Measurements from ENCODE around the gene PLEKHB1.

The PLEKHB1 gene

DNA sequence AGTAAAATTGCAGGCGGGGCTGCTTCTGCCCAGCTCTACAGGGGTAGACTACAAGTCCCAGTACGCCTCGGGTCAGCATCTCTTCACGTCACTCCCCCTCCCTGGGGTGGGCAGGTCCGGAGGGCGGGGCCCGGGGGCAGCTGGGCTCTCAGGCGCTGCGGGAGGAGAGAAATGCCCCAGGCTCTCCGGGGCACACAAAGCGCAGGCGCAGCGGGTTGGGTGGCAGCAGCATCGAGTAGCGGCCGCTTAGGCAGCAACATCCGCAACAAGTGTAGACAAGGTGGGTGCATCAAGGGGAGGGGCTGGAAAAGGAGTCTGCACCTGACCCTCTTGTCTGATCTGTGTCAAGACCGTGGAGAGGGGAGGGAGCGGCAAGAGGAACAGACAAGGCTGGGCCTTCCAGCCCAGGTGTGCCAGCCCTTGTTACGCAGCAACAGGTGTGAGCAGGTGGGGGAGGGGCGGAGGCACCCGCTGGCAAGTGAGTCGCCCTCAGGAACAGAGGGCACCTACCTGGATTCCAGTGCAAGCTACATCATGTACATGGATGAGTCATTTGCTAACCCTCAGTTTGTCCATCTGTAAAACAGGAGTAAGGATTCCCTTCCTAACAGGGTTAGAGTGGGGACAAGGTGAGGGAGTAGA, 1.2 kb downstream of the PLEKHB1 start:
- peak; percentile 70 to 87 for DNase-seq (ENCODE audit: low read depth in 2 of 2, low spot score in 1 of 2)

DNA sequence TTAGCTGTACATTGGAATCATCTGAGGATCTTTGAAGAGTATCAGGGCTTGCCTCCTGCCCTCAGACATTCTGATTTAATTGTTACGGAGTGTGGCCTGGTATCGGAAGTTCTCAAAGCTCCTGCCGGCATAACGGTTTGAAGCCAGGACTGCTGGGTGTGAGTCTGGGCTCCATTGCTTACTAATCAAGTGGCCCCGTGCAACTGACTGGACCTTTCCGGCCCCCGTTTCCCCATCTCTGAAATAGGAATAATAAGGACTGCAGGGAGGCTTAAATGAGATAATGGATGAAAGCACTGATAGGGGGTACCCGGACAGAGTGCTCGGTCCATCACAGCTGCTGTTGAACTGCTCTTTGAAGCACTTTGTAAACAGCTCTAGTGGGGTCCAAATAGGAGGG, 1.7 kb downstream of the PLEKHB1 start:
- DNase-seq (ENCODE audit: low read depth in 2 of 2, low spot score in 1 of 2), result no peak

DNA sequence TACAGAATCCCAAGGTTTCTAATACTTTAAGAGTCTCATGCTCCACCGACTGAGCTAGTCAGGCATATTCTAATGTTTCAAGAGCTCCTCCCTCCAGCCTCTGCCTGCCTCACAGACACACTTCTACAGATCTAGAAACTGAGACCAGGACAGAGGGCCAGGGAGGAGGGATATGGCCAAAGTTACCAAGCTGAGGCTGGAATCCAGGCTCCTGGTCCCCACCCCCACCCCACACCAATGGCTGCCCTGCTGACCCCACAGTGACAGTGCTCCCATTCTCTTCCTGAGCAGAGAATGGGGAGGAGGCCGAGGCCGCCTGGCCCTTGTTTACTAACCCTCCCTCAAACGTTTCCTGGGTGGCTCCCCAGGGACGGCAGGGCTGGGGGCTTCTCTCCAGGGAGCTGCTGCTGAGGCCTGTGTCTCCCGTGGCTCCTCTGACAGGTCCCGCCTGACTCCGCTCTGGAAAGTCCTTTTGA, 2.2 kb downstream of the PLEKHB1 start:
- no peak for DNase-seq (ENCODE audit: low read depth in 2 of 2, low spot score in 1 of 2)

DNA sequence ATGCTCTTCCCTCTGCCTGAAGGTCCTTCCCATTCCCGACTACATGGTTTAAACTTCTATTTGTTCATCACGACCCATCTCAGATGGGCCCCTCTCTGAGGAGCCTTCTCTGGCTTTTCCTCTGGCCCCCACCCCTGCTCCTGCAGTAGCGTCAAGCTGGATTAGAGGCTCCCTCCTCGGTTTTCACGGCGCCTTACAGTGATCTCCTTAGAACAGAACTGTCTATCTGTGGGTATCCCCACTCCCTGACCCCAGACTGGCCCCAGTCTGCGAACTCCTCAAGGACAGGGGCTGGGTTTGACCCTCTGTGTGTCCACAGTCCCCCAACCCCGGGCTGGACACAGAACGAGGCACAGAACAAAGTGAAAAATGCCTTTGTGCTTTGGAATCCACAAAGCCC, 2.8 kb downstream of the PLEKHB1 start:
- no peak for DNase-seq (ENCODE audit: low read depth in 2 of 2, low spot score in 1 of 2)

DNA sequence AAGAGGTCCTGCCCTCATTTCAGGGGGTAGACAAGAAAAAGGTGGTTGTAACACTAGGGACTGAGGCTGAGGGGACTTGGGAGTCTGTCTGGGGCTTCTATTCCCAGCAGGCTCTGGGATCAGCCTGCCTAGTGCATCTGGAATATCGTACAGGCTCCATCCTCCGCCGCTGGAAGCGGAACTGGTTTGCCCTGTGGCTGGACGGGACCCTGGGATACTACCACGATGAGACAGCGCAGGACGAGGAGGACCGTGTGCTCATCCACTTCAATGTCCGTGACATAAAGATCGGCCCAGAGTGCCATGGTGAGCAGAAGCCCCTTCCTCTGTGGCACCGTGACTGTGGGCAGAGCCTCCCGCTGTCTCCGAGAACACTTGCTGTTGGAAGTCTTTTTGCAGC, 4.0 kb downstream of the PLEKHB1 start:
- no peak for DNase-seq (ENCODE audit: low read depth in 2 of 2, low spot score in 1 of 2)

DNA sequence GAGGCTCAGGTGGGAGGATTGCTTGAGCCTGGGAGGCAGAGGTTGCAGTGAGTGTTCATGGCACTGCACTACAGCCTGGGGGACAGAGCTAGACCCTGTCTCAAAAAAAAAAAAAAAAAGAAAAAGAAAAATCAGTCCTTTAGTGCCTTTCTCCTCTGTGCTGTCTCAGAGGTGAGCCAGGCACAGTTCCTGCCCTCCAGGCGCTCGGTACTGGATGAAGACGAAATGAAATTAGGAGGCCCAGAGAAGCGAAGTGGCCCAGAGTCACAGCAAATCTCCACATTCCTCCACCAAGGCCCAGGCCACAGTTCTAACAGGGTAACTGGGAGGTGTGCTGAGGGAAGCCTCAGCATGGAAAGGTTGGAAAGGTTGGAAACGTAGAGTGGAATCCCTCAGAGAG, 4.9 kb downstream of the PLEKHB1 start:
- no peak for DNase-seq (ENCODE audit: low read depth in 2 of 2, low spot score in 1 of 2)

DNA sequence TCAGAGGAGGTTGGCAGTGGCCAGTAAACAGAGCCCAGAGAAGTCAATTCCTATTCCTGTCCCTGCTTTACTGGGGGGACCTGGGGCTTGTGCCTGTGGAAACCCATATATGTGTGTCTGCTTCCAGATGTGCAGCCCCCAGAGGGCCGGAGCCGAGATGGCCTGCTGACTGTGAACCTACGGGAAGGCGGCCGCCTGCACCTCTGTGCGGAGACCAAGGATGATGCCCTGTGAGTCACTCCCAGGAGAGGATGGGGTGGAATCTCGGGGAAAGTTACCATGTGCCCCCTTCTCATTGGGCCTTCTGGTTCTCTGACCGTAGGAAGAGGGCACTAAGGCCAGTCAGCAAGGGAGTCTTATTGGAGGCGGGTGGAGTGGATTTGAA, 5.3 kb downstream of the PLEKHB1 start:
- no peak for DNase-seq (ENCODE audit: low read depth in 2 of 2, low spot score in 1 of 2)

DNA sequence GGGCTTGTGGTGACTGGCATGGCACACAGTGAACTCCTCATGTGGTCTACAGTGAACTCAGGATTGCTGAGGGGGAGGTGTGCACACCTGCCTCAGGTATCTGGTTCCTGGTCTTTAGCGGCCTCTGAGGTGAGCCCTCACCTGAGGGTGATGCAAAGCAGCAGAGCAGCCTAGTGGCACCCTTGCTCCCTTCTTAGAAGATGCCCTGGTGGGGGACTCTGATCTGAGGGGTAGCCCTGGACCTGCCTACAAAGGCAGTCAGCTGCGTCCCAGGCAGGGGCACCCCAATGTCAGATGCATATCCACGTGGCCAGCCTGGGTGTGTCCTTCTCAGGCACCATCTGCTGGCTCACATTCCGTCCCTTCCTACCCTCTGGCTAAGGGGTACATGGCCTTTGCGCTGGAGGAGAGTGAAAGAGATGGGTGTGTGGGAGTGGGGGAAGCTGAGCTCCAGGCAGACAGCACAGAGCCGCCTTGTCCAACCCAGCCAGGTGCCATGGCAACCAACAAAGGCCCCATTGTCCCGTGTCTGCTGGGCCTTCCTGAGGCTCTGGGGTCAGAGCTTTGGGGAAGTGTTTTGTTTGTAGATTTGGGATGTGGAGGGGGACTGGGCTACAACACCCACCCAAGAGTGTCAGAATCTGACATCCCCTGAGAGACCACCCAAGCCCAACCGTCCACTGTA, 5.8 kb downstream of the PLEKHB1 start:
- DNase-seq (ENCODE audit: low read depth in 2 of 2, low spot score in 1 of 2), result no peak

DNA sequence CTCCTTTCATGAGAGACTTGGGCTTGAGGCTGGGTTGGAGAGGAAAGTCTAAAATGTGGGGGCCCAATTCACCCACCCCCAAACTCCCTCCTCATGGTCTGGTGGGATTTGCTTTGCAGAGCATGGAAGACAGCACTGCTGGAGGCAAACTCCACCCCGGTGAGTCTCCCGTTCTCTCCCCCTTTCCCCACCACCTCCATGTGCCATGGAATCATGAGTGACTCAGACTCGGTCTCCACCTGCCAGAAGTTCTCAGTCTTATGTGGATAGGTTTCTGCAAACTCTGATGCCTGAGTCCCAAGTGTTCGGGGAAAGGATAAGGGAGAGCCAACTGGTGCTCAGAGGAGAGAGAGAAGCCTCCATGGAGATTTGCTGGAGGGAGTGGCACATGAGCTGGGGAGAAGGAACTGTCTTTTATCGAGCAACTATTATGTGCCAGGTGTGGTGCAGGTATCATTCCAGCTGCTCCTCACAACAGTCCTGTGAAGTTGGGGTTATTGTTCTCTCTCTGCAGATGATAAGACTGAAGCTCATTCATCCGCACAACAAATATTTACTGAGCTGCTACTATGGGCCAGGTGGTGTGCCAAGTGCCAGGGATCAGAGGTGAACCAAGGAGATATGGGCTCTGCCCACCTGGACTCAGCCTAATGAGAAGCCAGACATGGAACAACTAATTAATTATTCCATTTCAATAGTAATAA, 6.6 kb downstream of the PLEKHB1 start:
- no peak for DNase-seq (ENCODE audit: low read depth in 2 of 2, low spot score in 1 of 2)

DNA sequence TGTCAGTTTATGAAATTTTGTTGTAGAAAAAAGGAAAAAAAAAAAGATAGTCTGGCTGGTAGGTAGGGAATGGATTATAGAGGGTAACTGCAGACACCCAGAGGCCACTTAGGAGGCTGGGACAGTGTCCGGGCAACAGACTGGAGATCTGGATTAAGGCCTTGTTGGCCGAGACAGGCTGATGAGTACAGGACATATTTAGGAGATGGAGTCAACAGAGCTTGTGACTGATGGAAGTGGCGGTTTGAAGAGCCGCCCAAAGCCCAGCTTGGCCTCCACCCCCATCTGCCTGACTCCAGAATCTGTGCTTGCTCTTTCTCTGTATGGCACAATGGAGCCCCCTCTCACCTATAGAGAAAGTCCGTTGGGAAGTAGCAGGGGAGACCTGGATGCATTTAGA, 7.6 kb downstream of the PLEKHB1 start:
- DNase-seq (ENCODE audit: low read depth in 2 of 2, low spot score in 1 of 2), result no peak

DNA sequence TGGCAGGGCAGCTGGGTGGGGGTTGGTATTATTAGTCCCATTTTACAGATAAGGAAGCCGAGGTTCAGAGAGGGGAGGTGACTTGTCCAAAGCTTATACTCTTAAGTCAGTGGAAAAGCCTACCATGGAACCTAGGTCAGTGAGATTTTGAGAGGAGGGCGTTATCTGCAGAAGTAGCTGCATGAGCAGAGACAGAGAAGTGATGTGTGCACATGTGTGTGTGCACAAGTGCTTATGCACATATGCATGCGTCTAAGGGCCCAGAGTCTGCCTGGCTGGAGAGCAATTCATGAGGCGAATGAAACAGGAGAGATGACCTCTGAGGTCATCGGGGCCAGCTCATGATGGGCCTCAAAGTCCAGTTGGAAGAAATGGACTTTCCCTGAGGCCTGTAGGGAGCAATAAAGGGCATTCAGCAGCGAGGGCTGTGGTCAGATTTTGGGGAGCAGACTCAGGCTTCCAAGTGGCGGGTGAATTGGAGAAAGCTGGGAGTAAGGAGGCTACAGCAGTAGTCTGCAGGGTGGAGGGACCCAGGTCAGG, 8.2 kb downstream of the PLEKHB1 start:
- no peak for DNase-seq (ENCODE audit: low read depth in 2 of 2, low spot score in 1 of 2)

DNA sequence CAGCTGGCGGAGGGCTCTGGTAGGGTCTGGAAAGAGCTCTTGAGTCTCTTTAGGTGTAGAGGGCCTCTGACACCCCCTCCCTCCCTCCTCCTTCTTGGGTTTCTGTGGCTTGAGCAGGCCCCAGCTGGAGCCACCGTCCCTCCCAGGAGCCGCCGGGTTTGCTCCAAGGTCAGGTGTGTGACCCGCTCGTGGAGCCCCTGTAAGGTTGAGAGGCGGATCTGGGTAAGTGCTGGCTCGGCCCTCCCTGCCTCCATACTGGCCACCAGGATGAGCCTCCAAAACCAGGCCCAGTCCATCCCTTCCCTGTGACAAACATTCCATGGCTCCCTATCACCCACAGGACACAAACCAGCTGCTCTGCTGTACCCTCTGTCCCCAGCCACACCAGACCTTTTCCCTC, 9.3 kb downstream of the PLEKHB1 start:
- no peak for DNase-seq (ENCODE audit: low read depth in 2 of 2, low spot score in 1 of 2)

DNA sequence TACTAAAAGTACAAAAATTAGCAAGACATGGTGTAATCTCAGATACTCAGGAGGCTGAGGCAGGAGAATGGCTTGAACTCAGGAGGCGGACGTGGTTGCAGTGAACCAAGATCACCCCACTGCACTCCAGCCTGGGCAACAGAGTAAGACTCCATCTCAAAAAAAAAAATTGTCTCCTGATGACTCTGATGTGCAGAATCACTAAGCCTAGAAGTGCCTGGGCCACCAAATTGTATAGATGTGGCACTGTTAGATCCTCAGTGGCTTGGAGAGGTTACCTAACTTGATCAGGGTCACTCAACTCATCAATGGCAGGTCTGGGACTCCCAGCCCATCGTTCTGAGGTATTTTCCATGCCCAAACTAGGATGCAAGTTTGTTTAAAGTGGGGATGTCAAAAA, 10.6 kb downstream of the PLEKHB1 start:
- no peak for DNase-seq (ENCODE audit: low read depth in 2 of 2, low spot score in 1 of 2)

DNA sequence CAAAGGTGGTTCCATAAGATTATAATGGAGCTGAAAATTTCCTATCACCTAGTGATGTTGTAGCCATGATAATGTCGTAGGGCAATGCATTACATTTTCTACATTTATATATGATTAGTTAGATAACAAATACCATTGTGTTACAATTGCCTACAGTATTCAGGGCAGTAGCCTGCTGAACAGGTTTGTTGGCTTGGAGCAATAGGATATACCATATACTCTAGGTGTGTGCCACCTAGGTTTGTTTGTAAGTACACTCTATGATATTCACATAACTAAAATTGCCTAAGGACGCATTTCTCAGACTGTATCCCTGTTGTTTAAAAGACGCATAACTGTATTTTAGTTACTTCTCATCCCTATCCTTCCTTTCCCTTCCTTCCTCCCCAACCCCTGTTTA, 13.6 kb downstream of the PLEKHB1 start:
- DNase-seq (ENCODE audit: low read depth in 2 of 2, low spot score in 1 of 2), result no peak

DNA sequence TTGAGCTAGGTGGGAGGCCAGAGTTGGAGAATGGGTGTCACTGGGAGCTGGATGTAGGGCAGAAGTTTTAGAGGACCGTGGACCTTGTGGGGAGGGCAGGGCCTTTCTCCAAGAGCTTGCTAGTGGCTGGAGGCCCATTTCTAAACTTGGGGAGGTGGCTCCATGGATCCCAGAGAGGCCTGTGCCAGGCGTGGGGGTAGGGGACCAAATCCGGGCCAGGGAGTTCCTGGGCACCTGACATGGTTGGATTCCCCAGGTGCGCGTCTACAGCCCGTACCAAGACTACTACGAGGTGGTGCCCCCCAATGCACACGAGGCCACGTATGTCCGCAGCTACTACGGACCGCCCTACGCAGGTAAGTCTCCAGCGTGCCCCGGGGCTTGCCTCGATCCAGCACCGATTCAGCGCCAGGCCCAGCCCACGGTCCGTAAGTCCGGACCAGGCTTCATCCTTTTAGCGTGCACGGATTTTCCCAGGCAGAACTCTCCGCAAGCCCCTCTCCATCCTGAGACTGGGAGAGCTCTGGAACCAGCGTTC, 14.2 kb downstream of the PLEKHB1 start:
- no peak for DNase-seq (ENCODE audit: low read depth in 2 of 2, low spot score in 1 of 2)

DNA sequence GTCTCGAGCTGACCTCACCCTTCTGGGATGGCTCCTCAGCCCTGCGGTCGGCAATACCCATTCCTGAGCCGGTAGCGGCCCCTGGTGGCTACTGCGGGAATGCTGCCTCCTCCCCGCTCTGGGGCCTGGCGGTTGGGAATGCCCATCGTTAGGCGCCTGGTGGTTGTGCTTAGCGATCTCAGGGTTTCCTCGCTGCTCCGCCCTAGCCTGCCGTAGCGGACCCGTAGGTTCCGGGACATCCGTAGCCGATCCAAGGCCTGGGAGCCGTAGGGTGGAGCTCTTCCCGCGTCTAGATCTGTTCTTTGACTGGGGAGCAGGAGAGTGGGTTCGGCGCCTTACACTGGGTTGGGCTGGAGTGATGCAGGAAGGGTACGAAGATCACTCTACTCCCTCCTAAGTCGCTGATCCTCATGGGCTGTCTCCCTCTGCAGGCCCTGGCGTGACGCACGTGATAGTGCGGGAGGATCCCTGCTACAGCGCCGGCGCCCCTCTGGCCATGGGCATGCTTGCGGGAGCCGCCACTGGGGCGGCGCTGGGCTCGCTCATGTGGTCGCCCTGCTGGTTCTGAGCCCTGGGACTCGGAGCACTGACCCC, 14.8 kb downstream of the PLEKHB1 start:
- peak; percentile 52 to 73 for DNase-seq (ENCODE audit: low read depth in 2 of 2, low spot score in 1 of 2)

DNA sequence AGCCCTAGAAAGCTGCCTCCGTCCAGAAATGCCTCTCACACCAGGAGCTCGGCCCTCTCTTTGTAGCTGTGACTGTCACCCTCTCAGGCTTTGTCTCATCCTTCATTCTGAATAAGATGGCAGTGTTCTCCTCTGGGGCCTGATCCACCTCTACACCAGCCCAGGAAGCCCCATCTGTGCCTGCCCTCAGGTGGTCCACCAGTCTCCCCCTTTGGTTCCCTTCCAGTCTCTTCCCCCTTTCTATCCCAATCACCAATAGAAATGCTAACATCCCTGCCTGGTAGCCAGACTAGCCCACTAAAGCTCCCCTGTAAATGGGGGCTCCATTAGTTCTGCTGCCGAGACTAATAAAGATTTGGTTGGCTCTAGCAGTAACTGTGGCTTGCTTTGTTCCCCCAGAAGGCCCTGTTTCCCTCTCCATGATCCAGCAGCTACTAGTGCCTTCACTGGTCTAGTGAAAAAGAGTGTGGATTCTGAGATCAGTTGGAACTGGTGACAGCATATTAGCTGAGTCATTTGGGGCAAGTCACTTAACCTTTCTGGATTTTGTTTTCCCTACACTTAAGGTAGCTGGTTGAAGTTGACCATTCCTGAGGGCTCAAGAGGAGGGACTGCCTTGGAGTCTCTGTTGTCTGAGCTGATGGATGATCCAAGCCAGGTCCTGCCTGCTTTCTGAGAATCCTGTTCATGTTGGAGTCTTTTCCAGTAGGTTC, 16.2 kb downstream of the PLEKHB1 start:
- no peak for DNase-seq (ENCODE audit: low read depth in 2 of 2, low spot score in 1 of 2)

DNA sequence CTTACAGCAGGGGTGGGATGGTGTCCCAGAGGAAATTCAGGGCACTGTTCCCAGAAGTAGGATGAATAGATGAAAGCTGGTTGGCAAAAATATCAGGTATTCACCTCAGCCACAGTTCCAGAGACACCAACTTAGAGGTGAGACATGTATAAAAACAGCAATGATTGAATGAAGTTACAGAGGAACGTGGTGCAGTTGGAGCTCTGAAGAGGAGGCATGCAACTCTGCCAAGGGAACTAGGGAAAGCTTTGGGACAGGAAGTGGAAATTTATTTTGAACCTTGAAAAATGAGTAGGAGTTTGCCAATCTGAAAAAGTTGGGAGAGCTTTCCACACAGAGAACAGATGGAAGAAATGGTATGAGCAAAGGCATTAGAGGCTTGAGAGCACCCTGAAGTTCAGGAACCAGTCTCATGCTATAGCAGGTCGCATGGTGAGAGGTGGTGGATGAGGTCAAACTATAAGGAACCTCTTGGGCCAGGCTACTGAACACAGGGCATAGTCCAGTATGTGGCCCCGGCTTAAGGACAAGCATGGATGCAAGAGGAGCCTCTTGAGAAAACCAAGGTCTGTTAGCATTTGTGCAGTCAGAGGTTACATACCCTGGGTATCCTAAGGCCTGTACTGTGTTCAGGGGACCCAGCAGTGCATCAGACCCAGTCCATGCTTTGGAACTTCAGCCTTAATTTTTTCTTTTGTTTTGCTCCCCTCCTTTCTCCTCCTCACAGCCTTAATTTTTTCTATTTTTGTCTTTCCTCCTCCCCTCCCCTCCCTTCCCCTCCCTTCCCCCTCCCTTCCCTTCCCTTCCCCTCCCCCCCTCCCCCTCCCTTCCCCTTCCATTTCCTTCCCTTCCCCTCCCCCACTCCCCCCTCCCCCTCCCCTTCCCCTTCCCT, 17.5 kb downstream of the PLEKHB1 start:
- DNase-seq (ENCODE audit: low read depth in 2 of 2, low spot score in 1 of 2), result no peak

DNA sequence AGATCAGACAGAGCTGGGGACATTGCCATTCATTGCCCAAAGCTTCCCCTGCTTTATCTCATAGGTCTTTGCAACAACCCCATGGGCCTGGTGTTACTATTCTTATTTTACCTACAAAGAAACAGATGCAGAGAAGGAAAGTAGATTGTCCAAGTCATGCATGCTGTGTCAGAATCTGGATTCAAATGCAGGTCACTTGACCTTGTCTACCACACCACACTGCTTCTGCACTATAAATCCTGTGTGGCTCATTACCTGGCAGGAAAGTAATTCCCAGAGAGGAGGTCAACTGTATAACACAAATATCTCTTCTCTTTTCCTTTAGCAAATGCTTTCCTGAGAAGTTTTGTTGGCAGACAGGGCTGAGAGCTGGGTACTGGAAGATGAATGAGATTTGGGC, 18.5 kb downstream of the PLEKHB1 start:
- DNase-seq (ENCODE audit: low read depth in 2 of 2, low spot score in 1 of 2), result no peak

DNA sequence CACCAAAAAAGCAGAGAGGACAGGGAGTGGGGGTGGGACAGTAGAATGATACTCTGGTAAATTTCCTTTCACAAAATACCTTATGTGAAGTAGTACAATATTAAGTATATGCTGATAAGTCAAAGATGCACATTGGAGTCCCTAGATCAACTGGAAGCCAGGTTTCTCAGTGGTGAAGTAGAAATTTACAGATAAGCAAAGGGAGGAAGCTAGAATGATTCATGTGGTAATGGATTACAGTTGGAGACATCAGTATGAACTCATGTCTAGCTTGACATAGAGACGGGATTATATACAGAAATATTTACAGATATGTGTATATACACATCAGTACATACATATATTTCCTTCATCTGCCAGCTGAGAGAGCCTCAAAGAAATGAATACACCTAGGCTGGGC, 21.5 kb downstream of the PLEKHB1 start:
- no peak for DNase-seq (ENCODE audit: low read depth in 2 of 2, low spot score in 1 of 2)

Measured in stimulated activated CD8-positive, alpha-beta memory T cell treated with anti-CD3 and anti-CD28 coated beads, Interleukin-4, amount 100 ng/mL, for 1 hour (primary cell).